Spleen (tissue), 7 donors: ENCODE measurements around the gene PACRG.

Experiments used
- CTCF ChIP-seq, 11 experiments: fragments of 200-600 bp in 7 of 11; fragments of 450-650 bp in 4 of 11; sonication (generic) in 4 of 11; IDR thresholded peaks in 8 of 11; conservative IDR thresholded peaks in 3 of 11; 1 replicate in 7 of 11; 2 replicates in 4 of 11; pipeline versions ENCODE4 v1.4.0 to v1.8.0; 2016 to 2021; ENCODE audit warnings: antibody characterized with exemption in 11 of 11, inconsistent platforms in 4 of 11, mild to moderate bottlenecking in 1 of 11
- POLR2A ChIP-seq, 3 donors: fragments of 450-650 bp; IDR thresholded peaks; one replicate each; pipeline ENCODE4 v1.5.1; 2017; ENCODE audit warnings: antibody characterized with exemption in 3 of 3, mild to moderate bottlenecking in 1 of 3
- POLR2AphosphoS5 ChIP-seq, 3 donors: sonication (generic); formaldehyde crosslinking; IDR thresholded peaks; one replicate each; pipeline ENCODE4 v1.5.1; 2017; ENCODE audit warnings: antibody characterized with exemption in 3 of 3
- donor health status: DM: no; HTN: no; CAD: no; lungs with moderate emphysema.
- donor health status: DM: no; HTN: no; CAD: no.
- donor health status: DM: no; HTN: no; CAD: no.

GRCh38 chr6:163218361-163218894 lies 490.7 kb downstream of the PACRG start:
- no peak for TF ChIP-seq CTCF (IDR thresholded peaks at IDR 0.05 in 8 of 11, conservative IDR thresholded peaks at IDR 0.05 in 3 of 11)
- TF ChIP-seq POLR2A (IDR thresholded peaks at IDR 0.05): no peak
- no peak for TF ChIP-seq POLR2AphosphoS5 (IDR thresholded peaks at IDR 0.05)
